ENCODE data around the gene TOMM22. TPM values are rescaled to one million over a fixed set of nuclear protein-coding genes. Genes with fewer than 3 reads are reported as not detected.

The TOMM22 gene
- total RNA-seq, 1 donor from 2014 or later, result 105 TPM

DNA sequence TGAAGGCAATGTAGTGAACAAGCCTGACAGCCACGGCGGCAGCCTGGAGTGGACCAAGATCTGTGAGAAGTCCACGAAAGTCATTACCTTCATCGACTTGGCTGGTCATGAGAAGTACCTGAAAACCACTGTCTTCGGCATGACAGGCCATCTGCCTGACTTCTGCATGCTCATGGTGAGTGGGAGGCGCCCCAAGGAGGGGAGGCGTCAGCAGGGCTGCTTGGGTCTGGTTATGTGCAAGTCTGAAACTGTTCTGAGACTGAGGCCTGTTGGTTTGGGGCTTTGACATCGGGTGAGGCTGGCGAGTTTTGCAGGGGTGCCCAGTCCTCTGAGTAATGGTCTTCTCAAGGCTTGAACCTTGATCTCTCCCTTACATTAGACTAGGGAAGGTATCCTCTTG, 35.1 kb downstream of the TOMM22 start:
- H3K27me3 Mint-ChIP-seq (ENCODE audit: low read depth), result no peaks in the 10 kb centered on the region
- H3K4me3 Mint-ChIP-seq, result no peak overlapping the region
- no peaks in the 10 kb centered on the region for H3K9me3 Mint-ChIP-seq
- peaks cover 7% of the 10 kb centered on the region for H3K36me3 Mint-ChIP-seq (ENCODE audit: low read depth)
- TF ChIP-seq, protein P1, sequence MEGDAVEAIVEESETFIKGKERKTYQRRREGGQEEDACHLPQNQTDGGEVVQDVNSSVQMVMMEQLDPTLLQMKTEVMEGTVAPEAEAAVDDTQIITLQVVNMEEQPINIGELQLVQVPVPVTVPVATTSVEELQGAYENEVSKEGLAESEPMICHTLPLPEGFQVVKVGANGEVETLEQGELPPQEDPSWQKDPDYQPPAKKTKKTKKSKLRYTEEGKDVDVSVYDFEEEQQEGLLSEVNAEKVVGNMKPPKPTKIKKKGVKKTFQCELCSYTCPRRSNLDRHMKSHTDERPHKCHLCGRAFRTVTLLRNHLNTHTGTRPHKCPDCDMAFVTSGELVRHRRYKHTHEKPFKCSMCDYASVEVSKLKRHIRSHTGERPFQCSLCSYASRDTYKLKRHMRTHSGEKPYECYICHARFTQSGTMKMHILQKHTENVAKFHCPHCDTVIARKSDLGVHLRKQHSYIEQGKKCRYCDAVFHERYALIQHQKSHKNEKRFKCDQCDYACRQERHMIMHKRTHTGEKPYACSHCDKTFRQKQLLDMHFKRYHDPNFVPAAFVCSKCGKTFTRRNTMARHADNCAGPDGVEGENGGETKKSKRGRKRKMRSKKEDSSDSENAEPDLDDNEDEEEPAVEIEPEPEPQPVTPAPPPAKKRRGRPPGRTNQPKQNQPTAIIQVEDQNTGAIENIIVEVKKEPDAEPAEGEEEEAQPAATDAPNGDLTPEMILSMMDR (conservative IDR thresholded peaks at IDR 0.05), result no peak
- H3K27ac Mint-ChIP-seq (ENCODE audit: unreplicated experiment), result no peak overlapping the region
- peaks cover 30% of the 10 kb centered on the region for H3K4me1 Mint-ChIP-seq
- DNase-seq (ENCODE audit: low read depth, low spot score), result no peak

DNA sequence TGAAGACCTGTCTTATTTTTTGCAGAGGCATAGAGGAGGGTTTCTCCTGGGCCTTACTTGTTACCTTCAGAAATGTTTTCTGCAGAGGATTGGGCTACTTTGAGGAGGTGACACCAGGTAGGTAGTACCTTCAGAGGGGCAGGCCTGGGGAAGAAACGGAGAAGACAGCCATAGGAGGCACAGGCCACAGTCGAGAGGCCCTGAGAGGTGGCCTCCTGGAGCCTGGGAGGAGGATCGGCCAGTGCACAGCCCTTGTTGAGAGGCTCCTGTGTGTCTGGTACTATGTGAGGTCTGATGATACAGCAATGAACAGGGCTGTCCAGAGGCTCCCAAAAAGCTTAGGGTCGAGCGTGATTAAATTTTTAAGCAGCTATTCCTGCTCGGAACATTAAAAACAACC, 35.5 kb downstream of the TOMM22 start:
- no peak for DNase-seq (ENCODE audit: low read depth, low spot score)
- Mint-ChIP-seq H3K4me1 (peaks cover 26% of the 10 kb centered on the region), H3K27me3 (ENCODE audit: low read depth) (no peaks in the 10 kb centered on the region), H3K36me3 (ENCODE audit: low read depth) (peaks cover 7% of the 10 kb centered on the region), H3K9me3 (no peaks in the 10 kb centered on the region), H3K4me3 (no peak overlapping the region), H3K27ac (ENCODE audit: unreplicated experiment) (no peak overlapping the region)
- TF ChIP-seq, protein P1 (conservative IDR thresholded peaks at IDR 0.05), result no peak

DNA sequence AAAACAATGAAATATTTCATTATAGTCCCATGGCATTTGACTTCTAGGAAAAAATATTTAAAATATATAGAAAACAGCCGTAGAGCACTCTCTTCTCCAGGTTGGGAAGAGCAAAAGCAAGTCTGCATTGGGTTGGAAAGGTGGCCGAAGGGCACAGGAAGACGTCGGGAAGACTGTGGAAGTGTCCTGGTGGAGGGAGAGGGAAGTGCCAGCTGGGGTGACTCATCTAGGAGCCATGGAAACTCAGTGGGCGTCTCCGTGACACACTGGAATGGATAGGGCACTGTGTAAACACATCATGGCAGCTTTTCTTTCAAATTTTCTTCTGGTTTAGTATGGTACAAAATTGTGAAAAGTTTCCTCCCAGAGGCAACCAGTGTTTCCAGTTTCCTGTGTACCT, 36.7 kb downstream of the TOMM22 start:
- peaks cover 10% of the 10 kb centered on the region for H3K36me3 Mint-ChIP-seq (ENCODE audit: low read depth)

DNA sequence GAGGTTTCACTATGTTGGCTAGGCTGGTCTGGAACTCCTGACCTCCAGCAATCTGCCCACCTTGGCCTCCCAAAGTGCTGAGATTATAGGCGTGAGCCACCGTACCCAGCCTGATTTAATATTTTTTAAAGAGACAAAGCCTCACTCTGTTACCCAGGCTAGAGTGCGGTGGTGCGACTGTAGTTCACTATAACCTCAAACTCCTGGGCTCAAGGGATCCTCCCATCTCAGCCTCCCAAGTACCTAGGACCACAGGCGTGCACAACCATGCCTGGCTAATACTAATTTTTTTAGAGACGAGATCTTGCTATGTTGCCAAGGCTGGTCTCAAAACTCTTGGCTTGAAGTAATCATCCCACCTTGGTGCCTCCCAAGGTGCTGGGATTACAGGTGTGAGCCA, 37.4 kb downstream of the TOMM22 start:
- H3K4me3 Mint-ChIP-seq, result no peak overlapping the region
- H3K27me3 Mint-ChIP-seq (ENCODE audit: low read depth), result no peaks in the 10 kb centered on the region
- peaks cover 9% of the 10 kb centered on the region for H3K4me1 Mint-ChIP-seq
- H3K36me3 Mint-ChIP-seq (ENCODE audit: low read depth), result peaks cover 10% of the 10 kb centered on the region
- H3K27ac Mint-ChIP-seq (ENCODE audit: unreplicated experiment), result no peak overlapping the region
- TF ChIP-seq, protein P1 (conservative IDR thresholded peaks at IDR 0.05), result no peak
- DNase-seq (ENCODE audit: low read depth, low spot score), result no peak
- no peaks in the 10 kb centered on the region for H3K9me3 Mint-ChIP-seq

More for the DNA sequence above, 36.7 kb downstream of the TOMM22 start:
- Mint-ChIP-seq H3K27me3 (ENCODE audit: low read depth) (no peaks in the 10 kb centered on the region), H3K4me1 (peaks cover 14% of the 10 kb centered on the region), H3K9me3 (no peaks in the 10 kb centered on the region), H3K4me3 (no peak overlapping the region), H3K27ac (ENCODE audit: unreplicated experiment) (no peak overlapping the region)
- TF ChIP-seq, protein P1 (conservative IDR thresholded peaks at IDR 0.05), result peak; percentile 56
- DNase-seq (ENCODE audit: low read depth, low spot score), result no peak

DNA sequence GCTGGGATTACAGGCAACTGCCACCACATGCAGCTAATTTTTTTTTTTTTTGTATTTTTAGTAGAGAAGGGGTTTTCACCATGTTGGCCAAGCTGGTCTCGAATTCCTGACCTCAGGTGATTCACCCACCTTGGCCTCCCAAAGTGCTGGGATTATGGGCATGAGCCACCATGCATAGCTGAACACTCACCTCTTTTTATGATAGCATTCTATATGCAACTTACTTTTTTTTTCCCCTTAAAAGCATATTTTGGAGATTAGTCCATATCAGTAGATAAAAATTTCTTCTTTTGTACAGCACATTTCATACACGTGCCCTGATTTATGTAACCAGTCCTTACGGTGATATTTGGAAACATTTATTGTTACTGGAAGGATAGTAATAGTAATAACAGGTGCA, 38.6 kb downstream of the TOMM22 start:
- TF ChIP-seq, protein P1 (conservative IDR thresholded peaks at IDR 0.05), result no peak
- Mint-ChIP-seq H3K27me3 (ENCODE audit: low read depth) (no peaks in the 10 kb centered on the region), H3K27ac (ENCODE audit: unreplicated experiment) (no peak overlapping the region), H3K9me3 (no peaks in the 10 kb centered on the region), H3K36me3 (ENCODE audit: low read depth) (peaks cover 13% of the 10 kb centered on the region), H3K4me3 (no peak overlapping the region), H3K4me1 (peaks cover 9% of the 10 kb centered on the region)
- DNase-seq (ENCODE audit: low read depth, low spot score), result no peak

DNA sequence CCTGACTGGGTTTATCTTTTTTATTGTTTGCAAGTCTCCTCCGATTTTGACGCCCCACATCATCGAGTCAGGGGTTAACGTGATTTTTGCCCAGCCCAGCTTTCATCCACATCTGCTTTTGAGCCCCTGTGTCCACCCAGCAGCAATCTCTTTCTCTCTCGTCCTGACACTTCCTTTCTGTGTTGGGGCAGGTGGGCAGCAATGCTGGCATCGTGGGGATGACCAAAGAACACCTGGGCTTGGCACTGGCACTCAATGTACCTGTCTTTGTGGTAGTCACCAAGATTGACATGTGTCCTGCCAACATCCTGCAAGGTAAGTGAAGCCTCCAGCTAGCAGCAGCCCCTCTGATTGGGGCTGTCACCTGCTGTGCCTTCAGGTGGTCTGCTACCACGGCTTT, 39.8 kb downstream of the TOMM22 start:
- Mint-ChIP-seq H3K9me3 (no peaks in the 10 kb centered on the region), H3K4me3 (no peak overlapping the region), H3K27me3 (ENCODE audit: low read depth) (no peaks in the 10 kb centered on the region), H3K36me3 (ENCODE audit: low read depth) (peaks cover 11% of the 10 kb centered on the region), H3K27ac (ENCODE audit: unreplicated experiment) (no peak overlapping the region), H3K4me1 (peaks cover 9% of the 10 kb centered on the region)
- DNase-seq (ENCODE audit: low read depth, low spot score), result no peak
- TF ChIP-seq, protein P1 (conservative IDR thresholded peaks at IDR 0.05), result no peak

Data from neural crest cell (in vitro differentiated cells).